ENCODE data around the gene PLEKHG4.

Gene PLEKHG4

GRCh38 chr16:67238278-67238575 is 41.1 kb upstream of the PLEKHG4 start:
- Histone ChIP-seq H3K4me3 (ENCODE audit: low read depth in 1 of 2, low read length in 2 of 2) (no peak overlapping the region), H3K36me3 (ENCODE audit: insufficient read depth, low read length) (peaks cover 30% of the 10 kb centered on the region), H4K20me1 (ENCODE audit: insufficient read depth, low read length) (peaks cover 9% of the 10 kb centered on the region), H3K4me1 (ENCODE audit: insufficient read depth, low read length) (peaks cover 25% of the 10 kb centered on the region), H3K9ac (ENCODE audit: low read depth, low read length) (no peak overlapping the region), H3K27ac (ENCODE audit: low read length) (no peak overlapping the region), H2AFZ (ENCODE audit: low read depth, low read length) (no peak overlapping the region), H3K4me2 (ENCODE audit: insufficient read depth, low read length) (no peak overlapping the region), H3K79me2 (ENCODE audit: insufficient read depth, low read length) (peaks cover 17% of the 10 kb centered on the region; the same call in 1 of the 2 replicates), H3K27me3 (ENCODE audit: insufficient read depth, low read length, poor library complexity) (no peaks in the 10 kb centered on the region), H3K9me3 (ENCODE audit: insufficient read depth, low read length, severe bottlenecking) (no peaks in the 10 kb centered on the region)
- ATAC-seq (ENCODE audit: insufficient read depth, low read depth) (no peak), DNase-seq (no peak)
- no peak for TF ChIP-seq EZH2 (IDR thresholded peaks at IDR 0.05; ENCODE audit: borderline replicate concordance, low read depth, low read length, severe bottlenecking)
- no peak for TF ChIP-seq CTCF (IDR thresholded peaks at IDR 0.05; ENCODE audit: borderline replicate concordance, extremely low read depth, low read length, poor library complexity, severe bottlenecking)

- no peak overlapping the region for H3K9ac ChIP-seq (ENCODE audit: low read depth, low read length)
- H3K36me3 ChIP-seq (ENCODE audit: insufficient read depth, low read length), result peaks cover 25% of the 10 kb centered on the region
- no peaks in the 10 kb centered on the region for H3K9me3 ChIP-seq (ENCODE audit: insufficient read depth, low read length, severe bottlenecking)
- peaks cover 11% of the 10 kb centered on the region for H4K20me1 ChIP-seq (ENCODE audit: insufficient read depth, low read length)
- ATAC-seq (ENCODE audit: insufficient read depth, low read depth) (no peak), DNase-seq (no peak)
- peaks cover 21% of the 10 kb centered on the region; the same call in 1 of the 2 replicates for H3K79me2 ChIP-seq (ENCODE audit: insufficient read depth, low read length)
- TF ChIP-seq EZH2 (IDR thresholded peaks at IDR 0.05; ENCODE audit: borderline replicate concordance, low read depth, low read length, severe bottlenecking), result no peak
- TF ChIP-seq CTCF (IDR thresholded peaks at IDR 0.05; ENCODE audit: borderline replicate concordance, extremely low read depth, low read length, poor library complexity, severe bottlenecking), result no peak
- no peak overlapping the region for H3K27ac ChIP-seq (ENCODE audit: low read length)
- H3K27me3 ChIP-seq (ENCODE audit: insufficient read depth, low read length, poor library complexity), result no peaks in the 10 kb centered on the region
- H2AFZ ChIP-seq (ENCODE audit: low read depth, low read length), result no peak overlapping the region
- no peak overlapping the region for H3K4me3 ChIP-seq (ENCODE audit: low read depth in 1 of 2, low read length in 2 of 2)
- no peak overlapping the region for H3K4me2 ChIP-seq (ENCODE audit: insufficient read depth, low read length)
- H3K4me1 ChIP-seq (ENCODE audit: insufficient read depth, low read length), result peaks cover 31% of the 10 kb centered on the region
Observed at GRCh38 chr16:67238806-67239470, 40.4 kb upstream of the PLEKHG4 start.

- Histone ChIP-seq H3K9ac (ENCODE audit: low read depth, low read length) (no peak overlapping the region), H4K20me1 (ENCODE audit: insufficient read depth, low read length) (peaks cover 22% of the 10 kb centered on the region), H3K27ac (ENCODE audit: low read length) (no peak overlapping the region), H3K4me3 (ENCODE audit: low read depth in 1 of 2, low read length in 2 of 2) (no peak overlapping the region), H3K36me3 (ENCODE audit: insufficient read depth, low read length) (peaks cover 16% of the 10 kb centered on the region), H3K4me1 (ENCODE audit: insufficient read depth, low read length) (peaks cover 38% of the 10 kb centered on the region), H3K79me2 (ENCODE audit: insufficient read depth, low read length) (peaks cover 10% of the 10 kb centered on the region; the same call in 1 of the 2 replicates), H3K4me2 (ENCODE audit: insufficient read depth, low read length) (no peak overlapping the region), H2AFZ (ENCODE audit: low read depth, low read length) (no peak overlapping the region), H3K9me3 (ENCODE audit: insufficient read depth, low read length, severe bottlenecking) (no peaks in the 10 kb centered on the region), H3K27me3 (ENCODE audit: insufficient read depth, low read length, poor library complexity) (no peaks in the 10 kb centered on the region)
- no peak for TF ChIP-seq CTCF (IDR thresholded peaks at IDR 0.05; ENCODE audit: borderline replicate concordance, extremely low read depth, low read length, poor library complexity, severe bottlenecking)
- no peak for TF ChIP-seq EZH2 (IDR thresholded peaks at IDR 0.05; ENCODE audit: borderline replicate concordance, low read depth, low read length, severe bottlenecking)
- DNase-seq (no peak), ATAC-seq (ENCODE audit: insufficient read depth, low read depth) (no peak)
Observed at GRCh38 chr16:67240506-67240905, 38.8 kb upstream of the PLEKHG4 start.
